GM03348 (cell line): Measurements from ENCODE around the gene UBE2C.
A peak's percentile ranks its signal among the peaks of the same experiment; 100 is the strongest.
"Not testable (repeated sequence)": the region's sequence is repeated elsewhere in the genome, so short reads cannot be mapped to it uniquely, and the experiment has no call there.

ENCODE experiments used
- DNase-seq: peaks from one replicate; pipeline ENCODE4 v3.0.0; 2012; ENCODE audit warnings: low spot score

Gene UBE2C

GRCh38 chr20:45812157-45813005 lies at the start of gene UBE2C:
UBE2C (plus strand) TSS chr20:45812644; CDS start chr20:45812696, 52 bp downstream.
- peak; percentile 99 for DNase-seq

GRCh38 chr20:45764618-45765282 lies 47.7 kb upstream of the UBE2C start:
- not testable (repeated sequence) for DNase-seq

- DNase-seq, result no peak
Measured at GRCh38 chr20:45765307-45765875, 47.1 kb upstream of the UBE2C start.

- no peak for DNase-seq
Measured at GRCh38 chr20:45765980-45766379, 46.5 kb upstream of the UBE2C start.

GRCh38 chr20:45768479-45768878 lies 44.0 kb upstream of the UBE2C start:
- no peak for DNase-seq

- peak; percentile 80 for DNase-seq
Measured at GRCh38 chr20:45771182-45771759, 41.2 kb upstream of the UBE2C start.

- DNase-seq, result no peak
Measured at GRCh38 chr20:45772693-45773092, 39.8 kb upstream of the UBE2C start.

GRCh38 chr20:45774945-45775344 lies 37.5 kb upstream of the UBE2C start:
- no peak for DNase-seq

- no peak for DNase-seq
Measured at GRCh38 chr20:45775411-45775810, 37.0 kb upstream of the UBE2C start.

GRCh38 chr20:45776931-45777330 lies 35.5 kb upstream of the UBE2C start:
- DNase-seq, result no peak

GRCh38 chr20:45779011-45779915 lies 33.2 kb upstream of the UBE2C start:
- peak; percentile 91 for DNase-seq

- no peak for DNase-seq
Measured at GRCh38 chr20:45780159-45780558, 32.3 kb upstream of the UBE2C start.

- DNase-seq, result peak; percentile 63
Measured at GRCh38 chr20:45781391-45781931, 31.0 kb upstream of the UBE2C start.

GRCh38 chr20:45782890-45783289 lies 29.6 kb upstream of the UBE2C start:
- DNase-seq, result no peak

GRCh38 chr20:45783656-45784294 lies 28.7 kb upstream of the UBE2C start:
- DNase-seq, result no peak

GRCh38 chr20:45788351-45788750 lies 24.1 kb upstream of the UBE2C start:
- DNase-seq, result no peak

- DNase-seq, result no peak
Measured at GRCh38 chr20:45792317-45793118, 19.9 kb upstream of the UBE2C start.

- DNase-seq, result no peak
Measured at GRCh38 chr20:45796337-45797065, 15.9 kb upstream of the UBE2C start.

- not testable (repeated sequence) for DNase-seq
Measured at GRCh38 chr20:45797510-45797909, 14.9 kb upstream of the UBE2C start.
